ENCODE data around the gene IL6ST.

- no peak for TF ChIP-seq POLR2A (IDR thresholded peaks at IDR 0.05)
- TF ChIP-seq POLR2AphosphoS5 (IDR thresholded peaks at IDR 0.05), result no peak
- no peak for TF ChIP-seq CTCF (IDR thresholded peaks at IDR 0.05)
- no peak for TF ChIP-seq EP300 (IDR thresholded peaks at IDR 0.05; ENCODE audit: low read depth)
Observed at GRCh38 chr5:55908804-55909203, 86.0 kb downstream of the IL6ST start.

All from transverse colon (tissue), 4 donors.